Keratinocyte (primary cell): ENCODE measurements around the gene HOXD1. TPM values are rescaled to one million over a fixed set of nuclear protein-coding genes. Genes with fewer than 3 reads are reported as not detected.

Source experiments
- DNase-seq: peaks from one replicate; pipeline ENCODE4 v3.0.0-alpha.2; 2011; ENCODE audit warnings: low read depth, missing footprints, low spot score
- FAIRE-seq: peaks from 2 replicates; lab custom pipeline; 2011; peaks lifted over from hg19 to GRCh38; lab: Jason Lieb, UNC
- H2AFZ ChIP-seq: 2 replicates; pipeline ENCODE4 v1.6.0; 2012; ENCODE audit warnings: low read length, control low read depth, inconsistent platforms; ENCODE audit not compliant: control insufficient read depth
- H3K27ac ChIP-seq: 2 replicates; pipeline ENCODE4 v1.5.1; 2011; ENCODE audit warnings: low read length; ENCODE audit not compliant: control insufficient read depth, insufficient read depth
- H3K27me3 ChIP-seq: 3 replicates; pipeline ENCODE4 v1.6.0; 2011; ENCODE audit warnings: low read length; ENCODE audit not compliant: control insufficient read depth, insufficient read depth; ENCODE audit errors: extremely low read depth
- H3K36me3 ChIP-seq, 2 experiments: 2 replicates in 1 of 2; 3 replicates in 1 of 2; pipeline ENCODE4 v1.5.1; 2011; ENCODE audit warnings: low read length in 2 of 2, mild to moderate bottlenecking in 1 of 2; ENCODE audit not compliant: control insufficient read depth in 2 of 2, insufficient read depth in 2 of 2; ENCODE audit errors: extremely low read depth in 1 of 2
- H3K4me1 ChIP-seq: 3 replicates; pipeline ENCODE4 v1.5.1; 2011; ENCODE audit warnings: low read length; ENCODE audit not compliant: control insufficient read depth, insufficient read depth; ENCODE audit errors: extremely low read depth
- H3K4me2 ChIP-seq: 3 replicates; pipeline ENCODE4 v1.6.0; 2011; ENCODE audit warnings: low read depth, low read length; ENCODE audit not compliant: control insufficient read depth, insufficient read depth; ENCODE audit errors: extremely low read depth
- H3K4me3 ChIP-seq, 3 experiments: fragments of 200-600 bp in 1 of 3; sonication (generic) in 1 of 3; 2 replicates in 2 of 3; 3 replicates in 1 of 3; pipeline ENCODE4 v1.5.1; 2011 to 2016; ENCODE audit warnings: low read length in 3 of 3, mild to moderate bottlenecking in 3 of 3, control low read depth in 2 of 3, inconsistent platforms in 1 of 3, low read depth in 1 of 3, mixed read lengths in 1 of 3, mixed run types in 1 of 3, moderate library complexity in 1 of 3; ENCODE audit not compliant: control insufficient read depth in 2 of 3, insufficient read depth in 2 of 3; ENCODE audit errors: extremely low read depth in 1 of 3
- H3K79me2 ChIP-seq: 2 replicates; pipeline ENCODE4 v1.6.0; 2012; ENCODE audit warnings: low read length; ENCODE audit not compliant: control insufficient read depth, insufficient read depth
- H3K9ac ChIP-seq: 3 replicates; pipeline ENCODE4 v1.6.0; 2011; ENCODE audit warnings: low read length; ENCODE audit not compliant: control insufficient read depth, insufficient read depth; ENCODE audit errors: extremely low read depth
- H3K9me1 ChIP-seq: 3 replicates; pipeline ENCODE4 v1.6.0; 2011; ENCODE audit warnings: low read length; ENCODE audit not compliant: control insufficient read depth, insufficient read depth; ENCODE audit errors: extremely low read depth
- H3K9me3 ChIP-seq: 2 replicates; pipeline ENCODE4 v1.5.1; 2012; ENCODE audit warnings: low read depth, low read length; ENCODE audit not compliant: control insufficient read depth
- H4K20me1 ChIP-seq: 3 replicates; pipeline ENCODE4 v1.6.0; 2011; ENCODE audit warnings: low read length; ENCODE audit not compliant: control insufficient read depth, insufficient read depth; ENCODE audit errors: extremely low read depth
- EZH2 ChIP-seq: IDR thresholded peaks from one replicate; pipeline ENCODE4 v1.6.1; 2012; ENCODE audit warnings: inconsistent platforms, mild to moderate bottlenecking, low read length, moderate library complexity
- dilution Hi-C: fragments of 300-500 bp; cut with MboI; formaldehyde crosslinking; loops from one replicate; pipeline ENCODE4 v1.7.0; 2020; ENCODE audit warnings: low sequenced_read_pairs; ENCODE audit not compliant: extremely low pct_ligation_motif_present
- polyA plus RNA-seq, 5 experiments: library from polyadenylated mRNA; depleted of rRNA in 3 of 5; stranded (reverse) in 3 of 5; stranded (forward) in 1 of 5; unstranded in 1 of 5; fragments of >200 nt; gene quantifications; 1 replicate in 1 of 5; 2 replicates in 3 of 5; 3 replicates in 1 of 5; pipeline versions ENCODE4 v1.2.1 to v1.2.3, GENCODE V29; 2011 to 2012; ENCODE audit warnings: missing spikeins in 2 of 5, low read depth in 1 of 5, low replicate concordance in 1 of 5
- TF ChIP-seq, protein P1 (sequence below), 3 experiments: IDR thresholded peaks in 1 of 3; conservative IDR thresholded peaks in 1 of 3; optimal IDR thresholded peaks in 1 of 3; 2 replicates in 2 of 3; 3 replicates in 1 of 3; pipeline versions ENCODE3 to v1.5.1; 2011; ENCODE audit warnings: low read length in 3 of 3, mild to moderate bottlenecking in 3 of 3, moderate library complexity in 2 of 3, control low read depth in 1 of 3, inconsistent platforms in 1 of 3; ENCODE audit not compliant: insufficient read depth in 2 of 3; ENCODE audit errors: extremely low read depth in 1 of 3

Gene HOXD1
- polyA plus RNA-seq, 1 donor (not counting 4 experiments of a cell fraction or from before 2014, with no cell fraction given): not detected

DNA sequence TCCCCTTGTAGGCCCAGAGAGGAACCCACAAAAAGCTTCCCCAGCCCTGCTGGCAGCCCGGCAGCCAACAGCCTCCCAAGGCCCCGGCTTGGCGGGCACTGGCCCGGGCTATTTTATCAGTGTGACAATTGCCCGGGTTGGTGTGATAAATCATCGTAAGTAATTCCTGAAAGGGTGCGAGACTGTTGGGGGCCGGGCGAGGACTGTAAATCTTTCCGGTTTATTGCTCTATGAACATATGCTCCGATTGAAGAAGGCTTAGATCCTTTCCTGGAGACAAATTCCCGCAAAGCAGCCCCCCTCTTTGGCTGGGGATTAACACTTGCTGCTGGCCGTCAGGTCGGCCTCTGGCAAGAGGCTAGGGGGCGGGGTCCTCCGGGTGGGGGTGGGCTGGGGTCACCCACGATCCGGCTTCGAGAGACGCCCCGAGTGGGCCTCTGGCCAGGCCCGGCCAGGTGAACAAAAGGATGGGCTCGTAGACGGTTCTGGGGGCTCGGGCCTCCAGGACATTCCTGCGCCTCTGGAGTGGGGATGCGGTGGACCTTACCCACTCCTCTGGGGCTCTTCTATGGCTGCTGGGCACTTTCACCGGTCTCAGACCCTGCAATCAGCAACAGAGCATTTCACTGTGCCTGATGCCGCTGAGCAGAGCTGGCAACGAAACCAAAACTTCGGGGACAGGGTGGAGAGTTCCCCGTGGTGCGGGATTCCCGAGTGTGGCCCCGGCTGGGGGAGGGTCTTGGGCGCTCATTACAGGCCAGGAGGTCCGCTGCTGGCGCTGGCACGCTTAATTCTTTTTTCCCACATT, 29.4 kb upstream of the HOXD1 start:
- no peak overlapping the region for H3K4me3 ChIP-seq
- TF ChIP-seq EZH2: peak; percentile 70
- TF ChIP-seq, protein P1, sequence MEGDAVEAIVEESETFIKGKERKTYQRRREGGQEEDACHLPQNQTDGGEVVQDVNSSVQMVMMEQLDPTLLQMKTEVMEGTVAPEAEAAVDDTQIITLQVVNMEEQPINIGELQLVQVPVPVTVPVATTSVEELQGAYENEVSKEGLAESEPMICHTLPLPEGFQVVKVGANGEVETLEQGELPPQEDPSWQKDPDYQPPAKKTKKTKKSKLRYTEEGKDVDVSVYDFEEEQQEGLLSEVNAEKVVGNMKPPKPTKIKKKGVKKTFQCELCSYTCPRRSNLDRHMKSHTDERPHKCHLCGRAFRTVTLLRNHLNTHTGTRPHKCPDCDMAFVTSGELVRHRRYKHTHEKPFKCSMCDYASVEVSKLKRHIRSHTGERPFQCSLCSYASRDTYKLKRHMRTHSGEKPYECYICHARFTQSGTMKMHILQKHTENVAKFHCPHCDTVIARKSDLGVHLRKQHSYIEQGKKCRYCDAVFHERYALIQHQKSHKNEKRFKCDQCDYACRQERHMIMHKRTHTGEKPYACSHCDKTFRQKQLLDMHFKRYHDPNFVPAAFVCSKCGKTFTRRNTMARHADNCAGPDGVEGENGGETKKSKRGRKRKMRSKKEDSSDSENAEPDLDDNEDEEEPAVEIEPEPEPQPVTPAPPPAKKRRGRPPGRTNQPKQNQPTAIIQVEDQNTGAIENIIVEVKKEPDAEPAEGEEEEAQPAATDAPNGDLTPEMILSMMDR (optimal IDR thresholded peaks at IDR 0.05 in 1 of 3, IDR thresholded peaks at IDR 0.05 in 1 of 3, conservative IDR thresholded peaks at IDR 0.05 in 1 of 3; ENCODE audit: extremely low read depth in 1 of 3, insufficient read depth in 2 of 3, low read length in 3 of 3): no peak
- no peak overlapping the region for H2AFZ ChIP-seq
- FAIRE-seq (no peak), DNase-seq (no peak)
- no peaks in the 10 kb centered on the region for H3K79me2 ChIP-seq
- no peaks in the 10 kb centered on the region for H3K4me1 ChIP-seq
- no peaks in the 10 kb centered on the region for H3K9me3 ChIP-seq
- no peaks in the 10 kb centered on the region for H3K36me3 ChIP-seq
- peaks cover 97% of the 10 kb centered on the region for H3K27me3 ChIP-seq
- dilution Hi-C loops: loop anchor here (25.0 kb wide), 1 partner anchor 478 kb away; no protein-coding TSS in a partner anchor
- no peak overlapping the region for H3K9ac ChIP-seq
- H3K4me2 ChIP-seq: no peak overlapping the region
- no peaks in the 10 kb centered on the region for H4K20me1 ChIP-seq
- no peak overlapping the region for H3K27ac ChIP-seq
- no peaks in the 10 kb centered on the region for H3K9me1 ChIP-seq

DNA sequence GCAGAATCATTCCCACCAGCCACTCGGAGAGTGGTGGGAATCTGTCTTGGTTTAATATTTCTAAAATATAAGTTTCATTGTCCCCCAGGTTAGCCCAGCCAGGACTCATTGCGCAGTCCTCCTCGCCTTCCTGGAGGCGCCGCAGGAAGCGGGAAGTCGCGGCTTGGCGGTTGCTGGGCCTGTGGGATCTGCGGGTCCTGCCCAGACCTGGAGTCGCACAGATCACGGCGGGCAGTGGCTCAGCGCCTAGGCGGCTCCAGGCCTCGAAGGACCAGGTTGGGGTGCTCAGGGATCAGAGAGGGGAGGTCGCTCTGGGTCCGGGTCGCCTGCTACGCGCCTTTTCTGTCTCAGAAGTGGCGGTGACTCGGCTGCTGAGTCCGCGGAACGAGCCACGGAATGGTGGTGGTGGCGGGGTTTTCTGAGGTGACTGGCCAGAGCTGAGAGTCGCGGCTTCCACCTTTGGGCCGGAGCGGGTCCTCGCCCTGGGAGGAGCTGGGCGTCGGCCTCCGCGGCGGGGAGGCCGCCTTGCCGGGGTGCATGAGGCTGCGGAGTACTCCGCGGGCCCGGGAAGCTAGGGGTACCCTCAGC, 28.7 kb upstream of the HOXD1 start:
- no peak overlapping the region for H2AFZ ChIP-seq
- no peak for DNase-seq
- FAIRE-seq: no peak
- no peaks in the 10 kb centered on the region for H4K20me1 ChIP-seq
- H3K4me1 ChIP-seq: no peaks in the 10 kb centered on the region
- TF ChIP-seq, protein P1 (optimal IDR thresholded peaks at IDR 0.05 in 1 of 3, IDR thresholded peaks at IDR 0.05 in 1 of 3, conservative IDR thresholded peaks at IDR 0.05 in 1 of 3; ENCODE audit: extremely low read depth in 1 of 3, insufficient read depth in 2 of 3, low read length in 3 of 3): no peak
- peak; percentile 84 for TF ChIP-seq EZH2
- no peaks in the 10 kb centered on the region for H3K36me3 ChIP-seq
- no peak overlapping the region for H3K27ac ChIP-seq
- H3K4me3 ChIP-seq: no peak overlapping the region
- dilution Hi-C loops: loop anchor here (25.0 kb wide), 1 partner anchor 478 kb away; no protein-coding TSS in a partner anchor
- peaks cover 2% of the 10 kb centered on the region for H3K9me3 ChIP-seq
- peaks cover 98% of the 10 kb centered on the region for H3K27me3 ChIP-seq
- no peak overlapping the region for H3K9ac ChIP-seq
- no peak overlapping the region for H3K4me2 ChIP-seq
- H3K9me1 ChIP-seq: no peaks in the 10 kb centered on the region
- H3K79me2 ChIP-seq: no peaks in the 10 kb centered on the region
